HG03045 (cell line): ENCODE data around the gene ZDHHC14.

ENCODE experiments used
- ATAC-seq: cut with Tn5 transposase; IDR thresholded peaks from one replicate; pipeline ENCODE4 v1.9.1; 2021; ENCODE audit warnings: mild to moderate bottlenecking, moderate library complexity; ENCODE audit not compliant: unreplicated experiment

Gene ZDHHC14

GRCh38 chr6:157653521-157653920 lies 272.5 kb downstream of the ZDHHC14 start:
- ATAC-seq = no peak

GRCh38 chr6:157655139-157655538 lies 274.1 kb downstream of the ZDHHC14 start:
- ATAC-seq = no peak

GRCh38 chr6:157656437-157656997 lies 275.5 kb downstream of the ZDHHC14 start:
- ATAC-seq = no peak

GRCh38 chr6:157657754-157658153 lies 276.8 kb downstream of the ZDHHC14 start:
- ATAC-seq = no peak

GRCh38 chr6:157658301-157658700 lies 277.3 kb downstream of the ZDHHC14 start:
- ATAC-seq = no peak

GRCh38 chr6:157659536-157660271 lies 278.7 kb downstream of the ZDHHC14 start:
- no peak for ATAC-seq

GRCh38 chr6:157660414-157660813 lies 279.4 kb downstream of the ZDHHC14 start:
- no peak for ATAC-seq

- ATAC-seq = no peak
These were observed 280.7 kb downstream of the ZDHHC14 start for GRCh38 chr6:157661652-157662051.

- no peak for ATAC-seq
These were observed 282.3 kb downstream of the ZDHHC14 start for GRCh38 chr6:157663261-157663660.

- no peak for ATAC-seq
These were observed 284.2 kb downstream of the ZDHHC14 start for GRCh38 chr6:157665180-157665579.

GRCh38 chr6:157666729-157667128 lies 285.7 kb downstream of the ZDHHC14 start:
- ATAC-seq = no peak

- ATAC-seq = no peak
These were observed 286.4 kb downstream of the ZDHHC14 start for GRCh38 chr6:157667211-157668008.

- ATAC-seq = no peak
These were observed 287.0 kb downstream of the ZDHHC14 start for GRCh38 chr6:157668009-157668401.

GRCh38 chr6:157668713-157669112 lies 287.7 kb downstream of the ZDHHC14 start:
- ATAC-seq = no peak

- ATAC-seq = no peak
These were observed 288.3 kb downstream of the ZDHHC14 start for GRCh38 chr6:157669323-157669722.

GRCh38 chr6:157669747-157670216 lies 288.8 kb downstream of the ZDHHC14 start:
- ATAC-seq = no peak

GRCh38 chr6:157670466-157671186 lies 289.6 kb downstream of the ZDHHC14 start:
- no peak for ATAC-seq

GRCh38 chr6:157672726-157673412 lies 291.9 kb downstream of the ZDHHC14 start:
- no peak for ATAC-seq

GRCh38 chr6:157673596-157673995 lies 292.6 kb downstream of the ZDHHC14 start:
- no peak for ATAC-seq

- no peak for ATAC-seq
These were observed 293.1 kb downstream of the ZDHHC14 start for GRCh38 chr6:157674061-157674460.

GRCh38 chr6:157675831-157676230 lies 294.8 kb downstream of the ZDHHC14 start:
- ATAC-seq = no peak
